Measurements from ENCODE around the gene FOXD4L3. TPM values are rescaled to one million over a fixed set of nuclear protein-coding genes. Genes with fewer than 3 reads are reported as not detected.
"Not testable (repeated sequence)": the region's sequence is repeated elsewhere in the genome, so short reads cannot be mapped to it uniquely, and the experiment has no call there.

Gene FOXD4L3
- total RNA-seq, 1 experiment from 2014 or later, result not detected

DNA sequence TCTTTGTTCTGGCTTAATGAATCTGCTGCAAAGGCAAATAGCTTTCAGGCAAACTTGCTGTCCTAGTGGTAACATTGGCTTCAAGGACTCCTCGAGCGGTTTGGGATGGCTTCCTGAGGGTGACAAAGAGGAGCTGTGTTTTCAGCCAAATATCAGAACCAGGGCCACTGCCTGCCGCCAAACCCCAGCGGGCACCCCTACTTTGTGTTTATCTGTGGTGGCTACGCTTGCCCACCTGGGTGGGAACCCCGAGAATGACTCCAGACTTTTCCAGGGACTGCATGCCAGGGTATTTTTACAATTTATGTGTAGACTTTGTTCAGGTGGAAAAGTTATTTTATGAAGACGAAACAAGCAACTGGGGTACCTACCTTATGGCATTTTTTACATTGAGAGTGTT, 35.3 kb downstream of the FOXD4L3 start:
- H4K8ac ChIP-seq (replicated peaks; ENCODE audit: insufficient read length, low read depth, low read length); H3K27ac Mint-ChIP-seq; H3K18ac ChIP-seq (ENCODE audit: insufficient read length, low read depth, low read length); H3K9me3 ChIP-seq (ENCODE audit: control insufficient read depth, low read depth, low read length); H3K14ac ChIP-seq (ENCODE audit: insufficient read depth, low read length); H3T11ph ChIP-seq (ENCODE audit: low read length); DNase-seq; H2AK5ac ChIP-seq (ENCODE audit: insufficient read length, low read length); H3K4me1 ChIP-seq (ENCODE audit: insufficient read depth, low read length); H3K56ac ChIP-seq (ENCODE audit: insufficient read length, low read depth, low read length); H3K27ac ChIP-seq (ENCODE audit: insufficient read length, low read depth, low read length); H2BK120ac ChIP-seq (ENCODE audit: low read depth, low read length, poor library complexity, severe bottlenecking); H3K9me3 Mint-ChIP-seq; H3K4me1 Mint-ChIP-seq; H4K20me1 ChIP-seq (ENCODE audit: control insufficient read depth, insufficient read depth, insufficient read length); H3K79me2 ChIP-seq (ENCODE audit: insufficient read depth, low read length); H2BK15ac ChIP-seq (ENCODE audit: low read depth, low read length); H3K79me1 ChIP-seq (ENCODE audit: insufficient read depth, low read depth, low read length, poor library complexity, severe bottlenecking); H4K5ac ChIP-seq (ENCODE audit: insufficient read length, low read depth, low read length); H2BK20ac ChIP-seq (ENCODE audit: low read depth, low read length, poor library complexity, severe bottlenecking); H3K4me2 ChIP-seq (ENCODE audit: insufficient read depth, insufficient read length, low read length); H3K9ac ChIP-seq (ENCODE audit: extremely low read depth, insufficient read length, low read length); H3K36me3 Mint-ChIP-seq (ENCODE audit: insufficient read depth in 1 of 3, low read depth in 3 of 3); H4K91ac ChIP-seq (ENCODE audit: insufficient read length, low read depth, low read length); H3K23me2 ChIP-seq (ENCODE audit: insufficient read length, low read depth, low read length, poor library complexity, severe bottlenecking); H3K4me3 Mint-ChIP-seq; H3K4ac ChIP-seq (ENCODE audit: low read depth, low read length); H2AFZ ChIP-seq (ENCODE audit: low read length); H3K27me3 ChIP-seq (ENCODE audit: insufficient read depth, low read length); H2BK5ac ChIP-seq (ENCODE audit: insufficient read length, low read length); H2BK12ac ChIP-seq (ENCODE audit: insufficient read length, low read depth, low read length); H3K23ac ChIP-seq (ENCODE audit: insufficient read length, low read depth, low read length): not testable (repeated sequence)
- WGBS (ENCODE audit: extremely low coverage, insufficient read length, low lambda C conversion rate), result no CpG with 5 or more reads among the region's 7 CpGs
- peaks cover 36% of the 10 kb centered on the region for H3K27me3 Mint-ChIP-seq (ENCODE audit: low read depth)

Data from H9 (cell line).